ENCODE data around the gene RNGTT.
"Not testable (repeated sequence)": the region's sequence is repeated elsewhere in the genome, so short reads cannot be mapped to it uniquely, and the experiment has no call there.

RNGTT gene

DNA sequence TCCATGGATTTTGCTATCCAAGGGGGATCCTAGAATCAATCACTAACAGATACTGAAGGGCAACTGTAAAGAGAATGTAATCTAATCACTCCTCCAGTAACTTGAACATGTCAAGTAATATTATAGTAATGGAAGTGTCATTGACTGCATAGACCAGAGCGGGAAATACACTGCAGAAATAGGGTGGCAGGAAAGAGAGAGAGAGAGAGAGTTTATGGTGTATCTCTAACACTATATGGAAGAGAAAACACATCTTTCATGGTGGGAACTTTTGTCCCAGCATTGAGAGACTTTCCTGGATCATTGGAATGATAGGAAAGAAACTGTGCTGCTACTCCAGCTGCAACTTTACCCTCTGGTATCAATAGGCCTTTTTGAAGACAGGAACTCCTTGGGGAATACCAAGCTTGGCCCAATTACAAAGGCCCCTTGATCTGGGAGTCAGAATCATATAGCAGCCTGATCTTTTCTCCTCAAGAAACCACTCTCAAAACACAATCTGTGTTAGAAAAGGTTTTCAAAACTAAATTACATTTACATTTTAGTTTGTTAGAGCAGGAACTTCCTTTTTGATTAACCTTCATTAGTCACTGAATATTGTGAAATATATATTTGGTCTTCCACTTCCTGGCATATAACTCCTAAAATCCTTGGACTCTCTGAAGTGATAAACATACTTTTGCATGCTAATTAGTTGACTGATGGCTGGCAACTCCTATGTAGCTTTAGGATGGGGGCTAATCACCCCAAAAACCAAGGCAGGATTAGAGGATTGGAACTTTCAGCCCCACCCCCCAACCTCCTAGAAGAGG is 29.5 kb upstream of the RNGTT start:
- no peaks in the 10 kb centered on the region for H3K9me3 ChIP-seq (ENCODE audit: control insufficient read depth, low read length)
- H3K27ac ChIP-seq (ENCODE audit: insufficient read depth, low read length, poor library complexity, severe bottlenecking), result no peak overlapping the region
- no peaks in the 10 kb centered on the region for H3K4me1 ChIP-seq (ENCODE audit: control insufficient read depth, insufficient read depth, low read length, poor library complexity, severe bottlenecking)
- H3K27me3 ChIP-seq (replicated peaks; ENCODE audit: control insufficient read depth, insufficient read depth, low read length, poor library complexity, severe bottlenecking), result no peaks in the 10 kb centered on the region
- DNase-seq, result no peak
- no peaks in the 10 kb centered on the region for H3K36me3 ChIP-seq (ENCODE audit: control insufficient read depth, insufficient read depth, low read length)
- no peak overlapping the region for H3K4me3 ChIP-seq (ENCODE audit: insufficient read depth, low read depth, low read length, poor library complexity, severe bottlenecking)

GRCh38 chr6:88989215-88989614 is 25.8 kb upstream of the RNGTT start:
- H3K27ac ChIP-seq (ENCODE audit: insufficient read depth, low read length, poor library complexity, severe bottlenecking), result no peak overlapping the region
- no peak for DNase-seq
- H3K4me3 ChIP-seq (ENCODE audit: insufficient read depth, low read depth, low read length, poor library complexity, severe bottlenecking), result no peak overlapping the region
- H3K36me3 ChIP-seq (ENCODE audit: control insufficient read depth, insufficient read depth, low read length), result no peaks in the 10 kb centered on the region
- no peaks in the 10 kb centered on the region for H3K4me1 ChIP-seq (ENCODE audit: control insufficient read depth, insufficient read depth, low read length, poor library complexity, severe bottlenecking)
- no peaks in the 10 kb centered on the region for H3K27me3 ChIP-seq (replicated peaks; ENCODE audit: control insufficient read depth, insufficient read depth, low read length, poor library complexity, severe bottlenecking)
- H3K9me3 ChIP-seq (ENCODE audit: control insufficient read depth, low read length), result no peaks in the 10 kb centered on the region

DNA sequence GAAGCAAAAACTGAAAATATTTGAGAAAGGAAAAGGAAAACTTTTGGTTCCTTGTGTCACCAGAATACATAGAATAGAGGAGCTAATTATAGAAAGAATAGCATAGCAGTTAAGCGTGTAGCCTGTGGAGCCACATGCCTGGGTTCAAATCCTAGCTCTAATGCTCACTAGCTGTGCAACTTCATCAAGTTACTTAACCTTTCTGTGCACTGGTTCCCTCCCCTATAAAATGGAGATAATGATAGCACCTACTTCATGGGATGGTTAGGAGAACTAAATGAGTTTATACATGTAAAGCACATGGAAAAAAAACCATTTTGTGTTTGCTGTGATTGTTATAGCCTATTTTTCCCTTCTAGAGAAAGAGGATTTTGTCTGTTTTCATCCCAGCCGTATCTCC is 24.5 kb upstream of the RNGTT start:
- Histone ChIP-seq H3K4me3 (ENCODE audit: insufficient read depth, low read depth, low read length, poor library complexity, severe bottlenecking) (no peak overlapping the region), H3K27me3 (replicated peaks; ENCODE audit: control insufficient read depth, insufficient read depth, low read length, poor library complexity, severe bottlenecking) (no peaks in the 10 kb centered on the region), H3K9me3 (ENCODE audit: control insufficient read depth, low read length) (no peaks in the 10 kb centered on the region), H3K36me3 (ENCODE audit: control insufficient read depth, insufficient read depth, low read length) (no peaks in the 10 kb centered on the region), H3K4me1 (ENCODE audit: control insufficient read depth, insufficient read depth, low read length, poor library complexity, severe bottlenecking) (no peaks in the 10 kb centered on the region), H3K27ac (ENCODE audit: insufficient read depth, low read length, poor library complexity, severe bottlenecking) (no peak overlapping the region)
- DNase-seq, result no peak

GRCh38 chr6:88985901-88986300 is 22.5 kb upstream of the RNGTT start:
- Histone ChIP-seq H3K4me1 (ENCODE audit: control insufficient read depth, insufficient read depth, low read length, poor library complexity, severe bottlenecking) (no peaks in the 10 kb centered on the region), H3K27ac (ENCODE audit: insufficient read depth, low read length, poor library complexity, severe bottlenecking) (no peak overlapping the region), H3K36me3 (ENCODE audit: control insufficient read depth, insufficient read depth, low read length) (no peaks in the 10 kb centered on the region), H3K9me3 (ENCODE audit: control insufficient read depth, low read length) (no peaks in the 10 kb centered on the region), H3K27me3 (replicated peaks; ENCODE audit: control insufficient read depth, insufficient read depth, low read length, poor library complexity, severe bottlenecking) (no peaks in the 10 kb centered on the region), H3K4me3 (ENCODE audit: insufficient read depth, low read depth, low read length, poor library complexity, severe bottlenecking) (no peak overlapping the region)
- no peak for DNase-seq

- DNase-seq, result no peak
- H3K27me3 ChIP-seq (replicated peaks; ENCODE audit: control insufficient read depth, insufficient read depth, low read length, poor library complexity, severe bottlenecking), result no peaks in the 10 kb centered on the region
- no peaks in the 10 kb centered on the region for H3K4me1 ChIP-seq (ENCODE audit: control insufficient read depth, insufficient read depth, low read length, poor library complexity, severe bottlenecking)
- no peak overlapping the region for H3K4me3 ChIP-seq (ENCODE audit: insufficient read depth, low read depth, low read length, poor library complexity, severe bottlenecking)
- no peaks in the 10 kb centered on the region for H3K36me3 ChIP-seq (ENCODE audit: control insufficient read depth, insufficient read depth, low read length)
- H3K9me3 ChIP-seq (ENCODE audit: control insufficient read depth, low read length), result no peaks in the 10 kb centered on the region
- H3K27ac ChIP-seq (ENCODE audit: insufficient read depth, low read length, poor library complexity, severe bottlenecking), result no peak overlapping the region
These were observed 21.2 kb upstream of the RNGTT start for GRCh38 chr6:88984606-88985005.

DNA sequence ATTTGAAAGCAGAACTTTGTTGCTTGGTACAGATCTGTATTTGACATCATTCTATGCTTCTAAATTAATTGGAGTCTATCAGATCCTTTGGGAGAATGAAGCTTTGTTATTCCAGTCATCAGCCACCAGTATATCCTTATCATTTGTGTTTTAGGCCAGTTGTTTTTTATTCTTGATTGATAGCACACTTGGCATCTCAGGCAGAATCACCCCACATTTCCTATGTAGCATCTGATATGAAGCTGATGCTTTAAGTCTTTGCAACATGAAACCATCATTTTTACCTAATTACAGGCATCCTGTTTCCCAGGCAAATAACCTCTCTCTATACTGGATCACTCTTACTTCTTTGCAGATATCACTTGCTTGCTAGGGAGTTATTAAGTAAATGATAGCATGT is 20.7 kb upstream of the RNGTT start:
- no peaks in the 10 kb centered on the region for H3K36me3 ChIP-seq (ENCODE audit: control insufficient read depth, insufficient read depth, low read length)
- no peak for DNase-seq
- H3K9me3 ChIP-seq (ENCODE audit: control insufficient read depth, low read length), result no peaks in the 10 kb centered on the region

GRCh38 chr6:88983532-88983931 is 20.1 kb upstream of the RNGTT start:
- Histone ChIP-seq H3K4me1 (ENCODE audit: control insufficient read depth, insufficient read depth, low read length, poor library complexity, severe bottlenecking) (no peaks in the 10 kb centered on the region), H3K4me3 (ENCODE audit: insufficient read depth, low read depth, low read length, poor library complexity, severe bottlenecking) (no peak overlapping the region)
- no peak for DNase-seq

More for the DNA sequence above, 20.7 kb upstream of the RNGTT start:
- Histone ChIP-seq H3K4me1 (ENCODE audit: control insufficient read depth, insufficient read depth, low read length, poor library complexity, severe bottlenecking) (no peaks in the 10 kb centered on the region), H3K27ac (ENCODE audit: insufficient read depth, low read length, poor library complexity, severe bottlenecking) (no peak overlapping the region), H3K4me3 (ENCODE audit: insufficient read depth, low read depth, low read length, poor library complexity, severe bottlenecking) (no peak overlapping the region), H3K27me3 (replicated peaks; ENCODE audit: control insufficient read depth, insufficient read depth, low read length, poor library complexity, severe bottlenecking) (no peaks in the 10 kb centered on the region)

GRCh38 chr6:88983129-88983528 is 19.7 kb upstream of the RNGTT start:
- H3K9me3 ChIP-seq (ENCODE audit: control insufficient read depth, low read length); H3K4me1 ChIP-seq (ENCODE audit: control insufficient read depth, insufficient read depth, low read length, poor library complexity, severe bottlenecking); H3K27me3 ChIP-seq (replicated peaks; ENCODE audit: control insufficient read depth, insufficient read depth, low read length, poor library complexity, severe bottlenecking); DNase-seq; H3K4me3 ChIP-seq (ENCODE audit: insufficient read depth, low read depth, low read length, poor library complexity, severe bottlenecking); H3K27ac ChIP-seq (ENCODE audit: insufficient read depth, low read length, poor library complexity, severe bottlenecking); H3K36me3 ChIP-seq (ENCODE audit: control insufficient read depth, insufficient read depth, low read length): not testable (repeated sequence)

More at GRCh38 chr6:88983532-88983931, 20.1 kb upstream of the RNGTT start:
- H3K27me3 ChIP-seq (replicated peaks; ENCODE audit: control insufficient read depth, insufficient read depth, low read length, poor library complexity, severe bottlenecking), result no peaks in the 10 kb centered on the region
- no peaks in the 10 kb centered on the region for H3K36me3 ChIP-seq (ENCODE audit: control insufficient read depth, insufficient read depth, low read length)
- no peaks in the 10 kb centered on the region for H3K9me3 ChIP-seq (ENCODE audit: control insufficient read depth, low read length)
- H3K27ac ChIP-seq (ENCODE audit: insufficient read depth, low read length, poor library complexity, severe bottlenecking), result no peak overlapping the region

GRCh38 chr6:88982720-88983119 is 19.3 kb upstream of the RNGTT start:
- H3K27me3 ChIP-seq (replicated peaks; ENCODE audit: control insufficient read depth, insufficient read depth, low read length, poor library complexity, severe bottlenecking), result no peaks in the 10 kb centered on the region
- DNase-seq, result no peak
- H3K27ac ChIP-seq (ENCODE audit: insufficient read depth, low read length, poor library complexity, severe bottlenecking), result no peak overlapping the region
- H3K4me3 ChIP-seq (ENCODE audit: insufficient read depth, low read depth, low read length, poor library complexity, severe bottlenecking), result no peak overlapping the region
- H3K36me3 ChIP-seq (ENCODE audit: control insufficient read depth, insufficient read depth, low read length), result no peaks in the 10 kb centered on the region
- no peaks in the 10 kb centered on the region for H3K9me3 ChIP-seq (ENCODE audit: control insufficient read depth, low read length)
- H3K4me1 ChIP-seq (ENCODE audit: control insufficient read depth, insufficient read depth, low read length, poor library complexity, severe bottlenecking), result no peaks in the 10 kb centered on the region

DNA sequence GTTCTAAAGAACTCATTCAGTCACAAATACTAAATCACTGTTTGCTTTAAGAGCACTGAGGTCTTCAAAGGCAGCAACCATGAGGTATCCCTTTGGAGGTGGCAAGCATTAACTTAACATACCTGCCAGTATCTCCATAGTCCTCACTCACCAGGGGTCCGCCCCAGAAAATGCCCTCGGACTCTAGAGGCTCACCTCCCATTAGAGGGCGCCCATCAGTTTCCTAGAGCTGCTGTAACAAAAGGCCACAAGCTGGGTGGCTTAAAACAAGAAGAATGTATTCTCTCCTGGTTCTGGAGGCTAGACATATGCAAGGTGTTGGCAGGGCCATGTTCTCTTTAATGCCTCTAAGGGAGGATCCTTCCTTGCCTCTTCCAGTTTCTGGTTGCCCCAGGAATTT is 12.0 kb upstream of the RNGTT start:
- Histone ChIP-seq H3K9me3 (ENCODE audit: control insufficient read depth, low read length) (no peaks in the 10 kb centered on the region), H3K27ac (ENCODE audit: insufficient read depth, low read length, poor library complexity, severe bottlenecking) (no peak overlapping the region), H3K4me1 (ENCODE audit: control insufficient read depth, insufficient read depth, low read length, poor library complexity, severe bottlenecking) (no peaks in the 10 kb centered on the region), H3K27me3 (replicated peaks; ENCODE audit: control insufficient read depth, insufficient read depth, low read length, poor library complexity, severe bottlenecking) (no peaks in the 10 kb centered on the region), H3K4me3 (ENCODE audit: insufficient read depth, low read depth, low read length, poor library complexity, severe bottlenecking) (no peak overlapping the region), H3K36me3 (ENCODE audit: control insufficient read depth, insufficient read depth, low read length) (no peaks in the 10 kb centered on the region)
- no peak for DNase-seq

Data from effector memory CD4-positive, alpha-beta T cell (primary cell).